Measurements from ENCODE around the gene DDX60.

DNA sequence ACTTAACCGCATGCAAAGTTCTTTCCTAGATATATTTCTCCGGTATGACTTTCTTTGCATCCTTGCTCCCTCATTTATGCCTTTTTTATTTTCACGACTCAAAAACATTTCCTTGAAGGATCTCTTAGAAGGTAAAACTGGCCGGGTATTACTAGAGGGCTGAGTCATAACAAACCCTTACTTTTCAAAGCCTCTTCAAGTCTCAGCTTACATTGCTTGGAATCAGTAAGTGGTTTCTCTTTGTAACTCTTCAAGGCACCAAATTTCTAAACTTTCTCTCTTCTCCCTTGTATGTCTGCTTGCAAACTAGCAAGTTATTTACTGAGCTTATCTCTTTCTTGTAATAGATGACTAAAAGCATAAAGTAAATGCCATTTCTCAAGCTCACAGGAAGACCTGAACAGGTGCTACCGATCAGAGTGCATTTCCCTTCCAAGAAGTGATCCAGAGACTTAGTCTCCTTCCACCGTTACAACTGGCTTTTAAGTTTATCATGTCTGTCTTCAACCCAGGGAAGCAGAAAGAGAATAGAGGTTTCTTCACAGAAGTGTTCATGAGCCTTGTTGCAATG is 150.8 kb downstream of the DDX60 start:
- TF ChIP-seq POLR2AphosphoS5 (IDR thresholded peaks at IDR 0.05; ENCODE audit: low read depth, low read length): no peak
- no peak for TF ChIP-seq TAF1 (IDR thresholded peaks at IDR 0.05; ENCODE audit: borderline replicate concordance, insufficient read depth, low read length)
- TF ChIP-seq, protein P1, sequence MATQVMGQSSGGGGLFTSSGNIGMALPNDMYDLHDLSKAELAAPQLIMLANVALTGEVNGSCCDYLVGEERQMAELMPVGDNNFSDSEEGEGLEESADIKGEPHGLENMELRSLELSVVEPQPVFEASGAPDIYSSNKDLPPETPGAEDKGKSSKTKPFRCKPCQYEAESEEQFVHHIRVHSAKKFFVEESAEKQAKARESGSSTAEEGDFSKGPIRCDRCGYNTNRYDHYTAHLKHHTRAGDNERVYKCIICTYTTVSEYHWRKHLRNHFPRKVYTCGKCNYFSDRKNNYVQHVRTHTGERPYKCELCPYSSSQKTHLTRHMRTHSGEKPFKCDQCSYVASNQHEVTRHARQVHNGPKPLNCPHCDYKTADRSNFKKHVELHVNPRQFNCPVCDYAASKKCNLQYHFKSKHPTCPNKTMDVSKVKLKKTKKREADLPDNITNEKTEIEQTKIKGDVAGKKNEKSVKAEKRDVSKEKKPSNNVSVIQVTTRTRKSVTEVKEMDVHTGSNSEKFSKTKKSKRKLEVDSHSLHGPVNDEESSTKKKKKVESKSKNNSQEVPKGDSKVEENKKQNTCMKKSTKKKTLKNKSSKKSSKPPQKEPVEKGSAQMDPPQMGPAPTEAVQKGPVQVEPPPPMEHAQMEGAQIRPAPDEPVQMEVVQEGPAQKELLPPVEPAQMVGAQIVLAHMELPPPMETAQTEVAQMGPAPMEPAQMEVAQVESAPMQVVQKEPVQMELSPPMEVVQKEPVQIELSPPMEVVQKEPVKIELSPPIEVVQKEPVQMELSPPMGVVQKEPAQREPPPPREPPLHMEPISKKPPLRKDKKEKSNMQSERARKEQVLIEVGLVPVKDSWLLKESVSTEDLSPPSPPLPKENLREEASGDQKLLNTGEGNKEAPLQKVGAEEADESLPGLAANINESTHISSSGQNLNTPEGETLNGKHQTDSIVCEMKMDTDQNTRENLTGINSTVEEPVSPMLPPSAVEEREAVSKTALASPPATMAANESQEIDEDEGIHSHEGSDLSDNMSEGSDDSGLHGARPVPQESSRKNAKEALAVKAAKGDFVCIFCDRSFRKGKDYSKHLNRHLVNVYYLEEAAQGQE (IDR thresholded peaks at IDR 0.05; ENCODE audit: insufficient read depth in 1 of 2, low read depth in 2 of 2, low read length in 2 of 2): no peak

Data from PFSK-1 (cell line).